ENCODE measurements around the gene SP110. TPM values are rescaled to one million over a fixed set of nuclear protein-coding genes. Genes with fewer than 3 reads are reported as not detected.

The SP110 gene
- total and polyA plus RNA-seq, 4 donors = 16.2 to 31.4 (median 28.1) TPM

- ATAC-seq (ENCODE audit: insufficient read depth, low FRiP score) (no peak), DNase-seq (no peak)
- H3K9me3 ChIP-seq (ENCODE audit: control insufficient read depth in 4 of 4, insufficient read depth in 3 of 4, low read length in 3 of 4) = peaks cover 0 to 5% (median under 1%) of the 10 kb centered on the region in 4 donors
- H3K36me3 ChIP-seq (ENCODE audit: control insufficient read depth in 4 of 4, insufficient read depth in 4 of 4, low read length in 4 of 4) = no peaks in the 10 kb centered on the region
- no peak overlapping the region for H3K9ac ChIP-seq (ENCODE audit: insufficient read depth in 1 of 2, low read length in 2 of 2)
- 77 to 88% methylated on average over 3 of the region's 3 CpGs for WGBS, 2 donors
- H3K4me3 ChIP-seq = no peak overlapping the region
- TF ChIP-seq CTCF (IDR thresholded peaks at IDR 0.05; ENCODE audit: control extremely low read depth, extremely low read depth) = no peak
- H3K27me3 ChIP-seq (ENCODE audit: control insufficient read depth in 3 of 3, insufficient read depth in 3 of 3, low read length in 2 of 3) = no peaks in the 10 kb centered on the region
- H3K27ac ChIP-seq (ENCODE audit: low read depth in 1 of 2, low read length in 1 of 2) = no peak overlapping the region
- H3K4me1 ChIP-seq (ENCODE audit: control insufficient read depth in 5 of 5, insufficient read depth in 5 of 5, low read length in 5 of 5) = no peaks in the 10 kb centered on the region
Measured at GRCh38 chr2:230230087-230230486, 10.3 kb upstream of the SP110 start.

GRCh38 chr2:230227216-230227615 lies 7.4 kb upstream of the SP110 start:
- Histone ChIP-seq H3K27ac (ENCODE audit: low read depth in 1 of 2, low read length in 1 of 2) (no peak overlapping the region), H3K36me3 (ENCODE audit: control insufficient read depth in 4 of 4, insufficient read depth in 4 of 4, low read length in 4 of 4) (no peaks in the 10 kb centered on the region), H3K4me1 (ENCODE audit: control insufficient read depth in 5 of 5, insufficient read depth in 5 of 5, low read length in 5 of 5) (no peaks in the 10 kb centered on the region), H3K9me3 (ENCODE audit: control insufficient read depth in 4 of 4, insufficient read depth in 3 of 4, low read length in 3 of 4) (peaks cover 0 to 5% (median 0%) of the 10 kb centered on the region in 4 donors), H3K27me3 (ENCODE audit: control insufficient read depth in 3 of 3, insufficient read depth in 3 of 3, low read length in 2 of 3) (no peaks in the 10 kb centered on the region), H3K4me3 (no peak overlapping the region), H3K9ac (ENCODE audit: insufficient read depth in 1 of 2, low read length in 2 of 2) (no peak overlapping the region)
- DNase-seq (no peak), ATAC-seq (ENCODE audit: insufficient read depth, low FRiP score) (no peak)
- WGBS, 2 donors = 81% methylated on average over 3 of the region's 3 CpGs
- TF ChIP-seq CTCF (IDR thresholded peaks at IDR 0.05; ENCODE audit: control extremely low read depth, extremely low read depth) = no peak

GRCh38 chr2:230226051-230226551 lies 6.3 kb upstream of the SP110 start:
- H3K9me3 ChIP-seq (ENCODE audit: control insufficient read depth in 4 of 4, insufficient read depth in 3 of 4, low read length in 3 of 4) = peaks cover 0 to 2% (median 0%) of the 10 kb centered on the region in 4 donors
- H3K27ac ChIP-seq (ENCODE audit: low read depth in 1 of 2, low read length in 1 of 2) = no peak overlapping the region
- H3K36me3 ChIP-seq (ENCODE audit: control insufficient read depth in 4 of 4, insufficient read depth in 4 of 4, low read length in 4 of 4) = no peaks in the 10 kb centered on the region
- H3K27me3 ChIP-seq (ENCODE audit: control insufficient read depth in 3 of 3, insufficient read depth in 3 of 3, low read length in 2 of 3) = no peaks in the 10 kb centered on the region
- no peak for TF ChIP-seq CTCF (IDR thresholded peaks at IDR 0.05; ENCODE audit: control extremely low read depth, extremely low read depth)
- WGBS, 2 donors = 84 to 91% methylated on average over 4 of the region's 4 CpGs
- DNase-seq (no peak), ATAC-seq (ENCODE audit: insufficient read depth, low FRiP score) (no peak)
- no peak overlapping the region for H3K4me3 ChIP-seq
- H3K4me1 ChIP-seq (ENCODE audit: control insufficient read depth in 5 of 5, insufficient read depth in 5 of 5, low read length in 5 of 5) = no peaks in the 10 kb centered on the region
- H3K9ac ChIP-seq (ENCODE audit: insufficient read depth in 1 of 2, low read length in 2 of 2) = no peak overlapping the region

- no peaks in the 10 kb centered on the region for H3K27me3 ChIP-seq (ENCODE audit: control insufficient read depth in 3 of 3, insufficient read depth in 3 of 3, low read length in 2 of 3)
- 34 to 61% methylated on average over 8 of the region's 8 CpGs for WGBS, 2 donors
- ATAC-seq (ENCODE audit: insufficient read depth, low FRiP score) = peak; percentile 47
- no peak for DNase-seq
- no peaks in the 10 kb centered on the region for H3K36me3 ChIP-seq (ENCODE audit: control insufficient read depth in 4 of 4, insufficient read depth in 4 of 4, low read length in 4 of 4)
- H3K27ac ChIP-seq (ENCODE audit: low read depth in 1 of 2, low read length in 1 of 2) = peak within 1 kb of the TSS in 1 of 2 donors; percentile 49
- H3K4me1 ChIP-seq (ENCODE audit: control insufficient read depth in 5 of 5, insufficient read depth in 5 of 5, low read length in 5 of 5) = peaks cover 0 to 2% (median 0%) of the 10 kb centered on the region in 5 donors
- no peak within 1 kb of the TSS for H3K9ac ChIP-seq (ENCODE audit: insufficient read depth in 1 of 2, low read length in 2 of 2)
- H3K4me3 ChIP-seq = no peak within 1 kb of the TSS
- no peak for TF ChIP-seq CTCF (IDR thresholded peaks at IDR 0.05; ENCODE audit: control extremely low read depth, extremely low read depth)
- no peaks in the 10 kb centered on the region for H3K9me3 ChIP-seq (ENCODE audit: control insufficient read depth in 4 of 4, insufficient read depth in 3 of 4, low read length in 3 of 4)
Measured at GRCh38 chr2:230225486-230225885, 5.7 kb upstream of the SP110 start, which contains the start of gene SP140. SP140 (plus strand) TSS chr2:230225736; CDS start chr2:230225845, 109 bp downstream.
